Liver (tissue), 5 donors: Measurements from ENCODE around the gene MYO18A. TPM values are rescaled to one million over a fixed set of nuclear protein-coding genes. Genes with fewer than 3 reads are reported as not detected.

Source experiments
- EGR1 ChIP-seq, 2 donors: IDR thresholded peaks; 2 replicates each; pipeline ENCODE4 v1.6.1; 2016 to 2018; ENCODE audit warnings: antibody characterized with exemption in 2 of 2, low read depth in 2 of 2
- FOXA1 ChIP-seq: IDR thresholded peaks from 2 replicates; pipeline ENCODE4 v1.6.1; 2016; ENCODE audit warnings: antibody characterized with exemption
- JUND ChIP-seq, 2 donors: IDR thresholded peaks; 2 replicates each; pipeline ENCODE4 v1.6.1; 2016; ENCODE audit warnings: antibody characterized with exemption in 2 of 2
- RAD21 ChIP-seq, 2 donors: IDR thresholded peaks; 2 replicates each; pipeline ENCODE4 v1.6.1; 2016; ENCODE audit warnings: antibody characterized with exemption in 2 of 2, mild to moderate bottlenecking in 2 of 2
- TAF1 ChIP-seq: conservative IDR thresholded peaks from 2 replicates; pipeline ENCODE4 v1.6.1; 2016; ENCODE audit warnings: antibody characterized with exemption, mild to moderate bottlenecking
- polyA plus RNA-seq, 2 donors: library from polyadenylated mRNA; stranded (reverse) in 1 of 2; unstranded in 1 of 2; fragments of 200-250 nt in 1 of 2; fragments of >200 nt in 1 of 2; fragmentation: Nextera tagmentation in 1 of 2; extraction: Ambion mirVana in 1 of 2; gene quantifications; one replicate each; pipeline versions ENCODE4 v1.2.1 to v1.2.3, GENCODE V29; 2013 to 2015
- total RNA-seq, 2 donors: library from RNA; depleted of rRNA; stranded (reverse); fragments of >200 nt; gene quantifications; one replicate each; pipeline ENCODE4 v1.2.3, GENCODE V29; 2014
- TF ChIP-seq, protein P1 (sequence below): IDR thresholded peaks from 2 replicates; pipeline ENCODE4 v1.6.1; 2016; ENCODE audit warnings: antibody characterized with exemption, mild to moderate bottlenecking
- donor health status: healthy.
- donor health status: healthy.
- donor health status: healthy.

Gene MYO18A
- total and polyA plus RNA-seq, 4 donors = 26.3 to 81.6 (median 37.3) TPM

- TF ChIP-seq, protein P1, sequence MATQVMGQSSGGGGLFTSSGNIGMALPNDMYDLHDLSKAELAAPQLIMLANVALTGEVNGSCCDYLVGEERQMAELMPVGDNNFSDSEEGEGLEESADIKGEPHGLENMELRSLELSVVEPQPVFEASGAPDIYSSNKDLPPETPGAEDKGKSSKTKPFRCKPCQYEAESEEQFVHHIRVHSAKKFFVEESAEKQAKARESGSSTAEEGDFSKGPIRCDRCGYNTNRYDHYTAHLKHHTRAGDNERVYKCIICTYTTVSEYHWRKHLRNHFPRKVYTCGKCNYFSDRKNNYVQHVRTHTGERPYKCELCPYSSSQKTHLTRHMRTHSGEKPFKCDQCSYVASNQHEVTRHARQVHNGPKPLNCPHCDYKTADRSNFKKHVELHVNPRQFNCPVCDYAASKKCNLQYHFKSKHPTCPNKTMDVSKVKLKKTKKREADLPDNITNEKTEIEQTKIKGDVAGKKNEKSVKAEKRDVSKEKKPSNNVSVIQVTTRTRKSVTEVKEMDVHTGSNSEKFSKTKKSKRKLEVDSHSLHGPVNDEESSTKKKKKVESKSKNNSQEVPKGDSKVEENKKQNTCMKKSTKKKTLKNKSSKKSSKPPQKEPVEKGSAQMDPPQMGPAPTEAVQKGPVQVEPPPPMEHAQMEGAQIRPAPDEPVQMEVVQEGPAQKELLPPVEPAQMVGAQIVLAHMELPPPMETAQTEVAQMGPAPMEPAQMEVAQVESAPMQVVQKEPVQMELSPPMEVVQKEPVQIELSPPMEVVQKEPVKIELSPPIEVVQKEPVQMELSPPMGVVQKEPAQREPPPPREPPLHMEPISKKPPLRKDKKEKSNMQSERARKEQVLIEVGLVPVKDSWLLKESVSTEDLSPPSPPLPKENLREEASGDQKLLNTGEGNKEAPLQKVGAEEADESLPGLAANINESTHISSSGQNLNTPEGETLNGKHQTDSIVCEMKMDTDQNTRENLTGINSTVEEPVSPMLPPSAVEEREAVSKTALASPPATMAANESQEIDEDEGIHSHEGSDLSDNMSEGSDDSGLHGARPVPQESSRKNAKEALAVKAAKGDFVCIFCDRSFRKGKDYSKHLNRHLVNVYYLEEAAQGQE = no peak
- TF ChIP-seq FOXA1 (no peak), JUND (IDR thresholded peaks at IDR 0.05) (no peak), RAD21 (IDR thresholded peaks at IDR 0.05) (no peak), TAF1 (no peak), EGR1 (IDR thresholded peaks at IDR 0.05; ENCODE audit: low read depth in 2 of 2) (no peak)
These were observed 159.0 kb downstream of the MYO18A start (continued) for GRCh38 chr17:29021226-29021625.

Other genes with a start within 250 kb of the MYO18A start
- gene PHF12, start 228.9 kb downstream of the MYO18A start, total RNA-seq = 10 to 100 TPM; 15.5 to 21.3 TPM
- 1 to 10 TPM; 4.3 to 7.9 TPM for gene PHF12, start 228.9 kb downstream of the MYO18A start, polyA plus RNA-seq
- gene SEZ6, start 174.4 kb downstream of the MYO18A start, total RNA-seq = not detected
- under 1 TPM in 1 of 2 donors, not detected in 1; 0.39 TPM for gene SEZ6, start 174.4 kb downstream of the MYO18A start, polyA plus RNA-seq
- gene PIPOX, start 137.3 kb downstream of the MYO18A start, total RNA-seq = 100 to 1,000 TPM in 1 of 2 donors, 10 to 100 TPM in 1; 19.3 to 189 TPM
- 100 to 1,000 TPM; 126 to 227 TPM for gene PIPOX, start 137.3 kb downstream of the MYO18A start, polyA plus RNA-seq
- gene CRYBA1, start 66.5 kb upstream of the MYO18A start, total RNA-seq = not detected
- gene CRYBA1, start 66.5 kb upstream of the MYO18A start, polyA plus RNA-seq = not detected
- gene NUFIP2, start 113.8 kb upstream of the MYO18A start, total RNA-seq = 10 to 100 TPM; 21.9 to 30.2 TPM
- 1 to 10 TPM; 2.7 to 7.0 TPM for gene NUFIP2, start 113.8 kb upstream of the MYO18A start, polyA plus RNA-seq
- gene TAOK1, start 210.0 kb upstream of the MYO18A start, total RNA-seq = 10 to 100 TPM; 19.7 to 20.5 TPM
- 1 to 10 TPM; 4.3 to 5.5 TPM for gene TAOK1, start 210.0 kb upstream of the MYO18A start, polyA plus RNA-seq